ENCODE results near the gene KDM1A. TPM values are rescaled to one million over a fixed set of nuclear protein-coding genes. Genes with fewer than 3 reads are reported as not detected.
A peak's percentile ranks its signal among the peaks of the same experiment; 100 is the strongest.
"Not testable (repeated sequence)": the region's sequence is repeated elsewhere in the genome, so short reads cannot be mapped to it uniquely, and the experiment has no call there.

KDM1A gene
- total and polyA plus RNA-seq, 8 donors: 17.1 to 78.9 (median 29.2) TPM

DNA sequence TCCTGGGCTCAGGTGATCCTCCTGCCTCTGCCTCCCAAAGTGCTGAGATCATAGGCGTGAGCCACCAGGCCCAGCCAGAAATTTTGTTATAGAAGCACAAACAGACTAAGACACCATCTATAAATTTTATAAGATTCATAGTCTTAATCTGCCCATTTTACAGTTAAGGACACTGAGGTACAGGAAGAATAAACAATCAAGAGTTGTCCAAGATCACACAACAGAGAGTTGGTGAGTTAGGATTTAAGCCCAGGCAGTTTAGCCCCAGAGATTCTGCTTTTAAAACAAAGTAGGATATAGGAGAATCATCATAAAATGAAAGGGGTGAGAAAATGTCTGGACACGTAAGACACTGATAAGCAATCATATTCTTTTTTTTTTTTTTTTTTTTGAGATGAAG, 10.4 kb upstream of the KDM1A start:
- no peak for DNase-seq
- no peak for TF ChIP-seq POLR2A (IDR thresholded peaks at IDR 0.05)
- no peak for TF ChIP-seq EP300 (IDR thresholded peaks at IDR 0.05)
- TF ChIP-seq POLR2AphosphoS5 (IDR thresholded peaks at IDR 0.05): no peak
- TF ChIP-seq CTCF (IDR thresholded peaks at IDR 0.05): no peak
- Histone ChIP-seq H3K9me3 (no peaks in the 10 kb centered on the region), H3K4me1 (no peaks in the 10 kb centered on the region), H3K27ac (no peak overlapping the region), H3K4me3 (no peak overlapping the region), H3K27me3 (no peaks in the 10 kb centered on the region), H3K36me3 (no peaks in the 10 kb centered on the region)
- intact Hi-C loops (cut with DNase I; ENCODE audit: low total_unique reads): no loop called here
- 79 to 89% (median 85%) methylated on average over 2 of the region's 2 CpGs for WGBS, 5 donors

DNA sequence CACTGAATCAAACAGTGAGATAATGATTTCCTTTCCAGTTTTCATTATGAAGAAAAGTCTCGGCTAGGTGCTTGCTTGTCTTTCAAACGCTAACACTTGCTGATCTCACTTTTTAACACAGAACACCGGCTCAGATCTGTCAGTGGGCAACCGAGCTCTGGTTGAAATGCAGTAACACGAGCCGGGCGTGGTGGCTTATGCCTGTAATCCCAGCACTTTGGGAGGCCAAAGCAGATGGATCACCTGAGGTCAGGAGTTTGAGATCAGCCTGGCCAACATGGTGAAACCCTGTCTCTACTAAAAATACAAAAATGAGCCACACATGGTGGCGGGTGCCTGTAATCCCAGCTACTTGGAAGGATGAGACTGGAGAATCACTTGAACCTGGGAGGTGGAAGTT, 9.2 kb upstream of the KDM1A start:
- H3K27ac ChIP-seq; H3K4me3 ChIP-seq; H3K4me1 ChIP-seq; H3K9me3 ChIP-seq; intact Hi-C loops (cut with DNase I; ENCODE audit: low total_unique reads); H3K27me3 ChIP-seq; H3K36me3 ChIP-seq; DNase-seq: not testable (repeated sequence)
- WGBS, 5 donors: 79 to 87% (median 85%) methylated on average over 8 of the region's 8 CpGs

DNA sequence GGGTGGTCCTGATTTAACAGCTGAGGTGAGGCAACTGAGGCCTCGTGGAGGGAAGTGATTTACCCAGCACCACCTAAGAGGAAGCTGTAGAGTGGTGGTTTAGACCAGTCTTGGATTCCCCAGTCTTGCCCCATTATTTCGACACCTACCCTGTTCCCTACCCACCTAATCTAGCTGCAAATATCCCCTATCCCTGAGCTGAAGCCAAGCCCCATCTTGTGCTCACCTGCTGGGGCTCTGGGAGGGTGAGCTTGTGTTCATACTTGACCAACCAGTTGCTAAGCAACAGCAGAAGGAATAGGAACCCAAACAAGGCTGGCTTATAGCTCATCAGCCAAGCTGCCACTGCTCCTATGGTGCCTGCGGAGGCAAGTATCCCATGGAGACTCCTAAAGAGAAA, 5.6 kb upstream of the KDM1A start:
- no peak overlapping the region for H3K27ac ChIP-seq
- H3K36me3 ChIP-seq: no peaks in the 10 kb centered on the region
- no peak overlapping the region for H3K4me3 ChIP-seq
- no peaks in the 10 kb centered on the region for H3K27me3 ChIP-seq
- peak in 1 of 2 donors; percentile 64 for DNase-seq
- TF ChIP-seq EP300 (IDR thresholded peaks at IDR 0.05): no peak
- no peak for TF ChIP-seq POLR2AphosphoS5 (IDR thresholded peaks at IDR 0.05)
- no peak for TF ChIP-seq CTCF (IDR thresholded peaks at IDR 0.05)
- no peak for TF ChIP-seq POLR2A (IDR thresholded peaks at IDR 0.05)
- H3K4me1 ChIP-seq: peaks cover 0 to 6% (median 4%) of the 10 kb centered on the region in 4 donors
- WGBS, 5 donors: 60 to 81% (median 70%) methylated on average over 3 of the region's 3 CpGs
- intact Hi-C loops (cut with DNase I; ENCODE audit: low total_unique reads): no loop called here
- no peaks in the 10 kb centered on the region for H3K9me3 ChIP-seq

- intact Hi-C loops (cut with DNase I; ENCODE audit: low total_unique reads): no loop called here
- 31 to 44% (median 33%) methylated on average over 10 of the region's 10 CpGs for WGBS, 5 donors
- peak overlapping the region in 4 of 5 donors; percentile 88 to 93 (median 91) for H3K27ac ChIP-seq
- no peaks in the 10 kb centered on the region for H3K36me3 ChIP-seq
- H3K27me3 ChIP-seq: no peaks in the 10 kb centered on the region
- peaks cover 7 to 27% (median 19%) of the 10 kb centered on the region in 4 donors for H3K4me1 ChIP-seq
- DNase-seq: peak in 1 of 2 donors; percentile 55
- H3K4me3 ChIP-seq: peak overlapping the region; percentile 75 to 98 (median 91)
- TF ChIP-seq POLR2AphosphoS5 (IDR thresholded peaks at IDR 0.05) (no peak), POLR2A (IDR thresholded peaks at IDR 0.05) (no peak), EP300 (IDR thresholded peaks at IDR 0.05) (no peak), CTCF (IDR thresholded peaks at IDR 0.05) (no peak)
- no peaks in the 10 kb centered on the region for H3K9me3 ChIP-seq
Observed at GRCh38 chr1:23018661-23019093, 591 bp upstream of the KDM1A start.

- peak overlapping the region; percentile 87 to 93 (median 89) for H3K27ac ChIP-seq
- no peaks in the 10 kb centered on the region for H3K9me3 ChIP-seq
- intact Hi-C loops (cut with DNase I; ENCODE audit: low total_unique reads): no loop called here
- no peak for TF ChIP-seq POLR2A (IDR thresholded peaks at IDR 0.05)
- no peak for TF ChIP-seq CTCF (IDR thresholded peaks at IDR 0.05)
- no peak for TF ChIP-seq EP300 (IDR thresholded peaks at IDR 0.05)
- TF ChIP-seq POLR2AphosphoS5 (IDR thresholded peaks at IDR 0.05): no peak
- no peaks in the 10 kb centered on the region for H3K36me3 ChIP-seq
- DNase-seq: peak in 1 of 2 donors; percentile 82
- 0 to 1% (median 0%) methylated on average over 30 to 42 of the region's 42 CpGs for WGBS, 5 donors
- no peaks in the 10 kb centered on the region for H3K27me3 ChIP-seq
- peak overlapping the region; percentile 75 to 98 (median 91) for H3K4me3 ChIP-seq
- H3K4me1 ChIP-seq: peaks cover 7 to 27% (median 21%) of the 10 kb centered on the region in 4 donors
Observed at GRCh38 chr1:23019863-23020625, 776 bp downstream of the KDM1A start.
